ENCODE measurements around the gene OPRD1.

DNA sequence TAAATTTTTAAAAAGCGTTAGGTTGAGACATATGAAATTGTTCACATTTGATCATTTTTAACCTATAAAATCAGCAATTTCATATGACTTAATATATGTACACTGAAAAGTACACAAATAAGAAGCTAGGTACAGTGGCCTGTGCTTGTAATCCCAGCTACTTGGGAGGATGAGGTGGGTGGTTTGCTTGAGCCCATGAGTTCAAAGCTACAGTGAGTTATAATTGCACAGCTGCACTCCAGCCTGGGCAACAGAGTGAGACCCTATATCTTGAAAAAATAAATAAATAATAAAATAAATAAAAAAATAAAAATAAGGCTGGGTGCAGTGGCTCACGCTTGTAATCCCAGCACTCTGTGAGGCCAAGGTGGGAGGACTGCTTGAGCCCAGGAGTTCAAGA is 97.2 kb downstream of the OPRD1 start:
- TF ChIP-seq, protein P1, sequence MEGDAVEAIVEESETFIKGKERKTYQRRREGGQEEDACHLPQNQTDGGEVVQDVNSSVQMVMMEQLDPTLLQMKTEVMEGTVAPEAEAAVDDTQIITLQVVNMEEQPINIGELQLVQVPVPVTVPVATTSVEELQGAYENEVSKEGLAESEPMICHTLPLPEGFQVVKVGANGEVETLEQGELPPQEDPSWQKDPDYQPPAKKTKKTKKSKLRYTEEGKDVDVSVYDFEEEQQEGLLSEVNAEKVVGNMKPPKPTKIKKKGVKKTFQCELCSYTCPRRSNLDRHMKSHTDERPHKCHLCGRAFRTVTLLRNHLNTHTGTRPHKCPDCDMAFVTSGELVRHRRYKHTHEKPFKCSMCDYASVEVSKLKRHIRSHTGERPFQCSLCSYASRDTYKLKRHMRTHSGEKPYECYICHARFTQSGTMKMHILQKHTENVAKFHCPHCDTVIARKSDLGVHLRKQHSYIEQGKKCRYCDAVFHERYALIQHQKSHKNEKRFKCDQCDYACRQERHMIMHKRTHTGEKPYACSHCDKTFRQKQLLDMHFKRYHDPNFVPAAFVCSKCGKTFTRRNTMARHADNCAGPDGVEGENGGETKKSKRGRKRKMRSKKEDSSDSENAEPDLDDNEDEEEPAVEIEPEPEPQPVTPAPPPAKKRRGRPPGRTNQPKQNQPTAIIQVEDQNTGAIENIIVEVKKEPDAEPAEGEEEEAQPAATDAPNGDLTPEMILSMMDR (conservative IDR thresholded peaks at IDR 0.05; ENCODE audit: low read length), result no peak
- TF ChIP-seq EZH2phosphoT487 (IDR thresholded peaks at IDR 0.05; ENCODE audit: borderline replicate concordance), result no peak

All from Loucy (cell line).